Right atrium auricular region (tissue), 2 donors: Measurements from ENCODE around the gene ZNF391. TPM values are rescaled to one million over a fixed set of nuclear protein-coding genes. Genes with fewer than 3 reads are reported as not detected.
"Not testable (repeated sequence)": the region's sequence is repeated elsewhere in the genome, so short reads cannot be mapped to it uniquely, and the experiment has no call there.

Source experiments
- DNase-seq: peaks from one replicate; pipeline ENCODE4 v3.0.0-alpha.2; 2019; ENCODE audit warnings: low spot score
- H3K27ac ChIP-seq, 2 donors: fragments of 200-600 bp; sonication (generic); 1 replicate in 1 of 2; 2 replicates in 1 of 2; pipeline ENCODE4 v1.5.1; 2016 to 2019
- H3K27me3 ChIP-seq, 2 donors: fragments of 200-600 bp; sonication (generic); one replicate each; pipeline versions ENCODE4 v1.5.1 to v1.6.0; 2017 to 2019
- H3K36me3 ChIP-seq: fragments of 200-600 bp; sonication (generic); one replicate; pipeline ENCODE4 v1.5.1; 2016
- H3K4me1 ChIP-seq, 2 donors: fragments of 200-600 bp; sonication (generic); one replicate each; pipeline versions ENCODE4 v1.5.1 to v1.6.0; 2017 to 2019
- H3K4me3 ChIP-seq, 2 donors: fragments of 200-600 bp; sonication (generic); 1 replicate in 1 of 2; 2 replicates in 1 of 2; pipeline ENCODE4 v1.5.1; 2017 to 2019; ENCODE audit warnings: mild to moderate bottlenecking in 1 of 2, moderate library complexity in 1 of 2
- H3K9me3 ChIP-seq, 2 donors: fragments of 200-600 bp; sonication (generic); one replicate each; pipeline ENCODE4 v1.5.1; 2019
- CTCF ChIP-seq, 2 donors: fragments of 200-600 bp; sonication (generic); IDR thresholded peaks; one replicate each; pipeline ENCODE4 v1.5.1; 2019; ENCODE audit warnings: antibody characterized with exemption in 2 of 2
- total RNA-seq, 2 donors: library from RNA; depleted of rRNA; stranded (reverse); fragments of >200 nt; gene quantifications; one replicate each; pipeline ENCODE4 v1.1.0, GENCODE V29; 2016

ZNF391 gene
- total RNA-seq, 2 donors from 2014 or later: 0.89 to 1.3 TPM

DNA sequence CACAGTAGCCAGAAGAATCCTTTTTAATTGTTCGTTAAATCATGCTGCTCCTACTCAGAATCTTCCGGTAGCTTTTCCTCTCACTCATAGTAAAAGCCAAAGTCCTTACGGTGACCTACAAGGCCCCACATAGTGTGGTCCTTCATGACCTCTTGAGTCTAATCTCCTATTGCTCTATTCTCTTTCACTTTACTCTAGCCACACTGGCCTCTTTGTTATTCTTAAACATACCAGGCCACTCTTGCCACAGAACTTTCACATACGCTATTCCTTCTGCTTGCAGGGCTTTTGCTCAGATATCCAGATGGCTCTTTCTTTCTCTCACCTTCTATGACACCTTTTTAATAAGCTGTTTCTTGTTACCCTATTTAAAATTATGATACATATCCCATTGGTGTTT is 25.7 kb downstream of the ZNF391 start:
- no peak for TF ChIP-seq CTCF (IDR thresholded peaks at IDR 0.05)
- DNase-seq: no peak
- H3K27me3 ChIP-seq: no peaks in the 10 kb centered on the region
- no peaks in the 10 kb centered on the region for H3K4me1 ChIP-seq
- no peak overlapping the region for H3K4me3 ChIP-seq
- H3K9me3 ChIP-seq: no peaks in the 10 kb centered on the region
- H3K36me3 ChIP-seq: no peaks in the 10 kb centered on the region
- no peak overlapping the region for H3K27ac ChIP-seq

GRCh38 chr6:27414996-27415395 is 26.4 kb downstream of the ZNF391 start:
- H3K27me3 ChIP-seq: no peaks in the 10 kb centered on the region
- no peaks in the 10 kb centered on the region for H3K4me1 ChIP-seq
- H3K27ac ChIP-seq: no peak overlapping the region
- no peaks in the 10 kb centered on the region for H3K36me3 ChIP-seq
- no peak for TF ChIP-seq CTCF (IDR thresholded peaks at IDR 0.05)
- no peaks in the 10 kb centered on the region for H3K9me3 ChIP-seq
- no peak for DNase-seq
- no peak overlapping the region for H3K4me3 ChIP-seq

- Histone ChIP-seq H3K9me3 (no peaks in the 10 kb centered on the region), H3K27ac (no peak overlapping the region), H3K36me3 (no peaks in the 10 kb centered on the region), H3K4me3 (no peak overlapping the region), H3K27me3 (no peaks in the 10 kb centered on the region), H3K4me1 (no peaks in the 10 kb centered on the region)
- no peak for TF ChIP-seq CTCF (IDR thresholded peaks at IDR 0.05)
- DNase-seq: no peak
Measured at GRCh38 chr6:27415898-27416297, 27.3 kb downstream of the ZNF391 start.

- Histone ChIP-seq H3K27ac (no peak overlapping the region), H3K36me3 (no peaks in the 10 kb centered on the region), H3K4me1 (no peaks in the 10 kb centered on the region), H3K9me3 (no peaks in the 10 kb centered on the region), H3K4me3 (no peak overlapping the region), H3K27me3 (no peaks in the 10 kb centered on the region)
- no peak for TF ChIP-seq CTCF (IDR thresholded peaks at IDR 0.05)
- DNase-seq: no peak
Measured at GRCh38 chr6:27419363-27419762, 30.8 kb downstream of the ZNF391 start.

- Histone ChIP-seq H3K9me3 (no peaks in the 10 kb centered on the region), H3K4me1 (no peaks in the 10 kb centered on the region), H3K36me3 (no peaks in the 10 kb centered on the region), H3K27me3 (no peaks in the 10 kb centered on the region), H3K27ac (no peak overlapping the region), H3K4me3 (no peak overlapping the region)
- TF ChIP-seq CTCF (IDR thresholded peaks at IDR 0.05): no peak
- DNase-seq: no peak
Measured at GRCh38 chr6:27422651-27423332, 34.2 kb downstream of the ZNF391 start.

GRCh38 chr6:27424851-27425250 is 36.3 kb downstream of the ZNF391 start:
- H3K4me1 ChIP-seq, H3K9me3 ChIP-seq, H3K27ac ChIP-seq, H3K27me3 ChIP-seq, DNase-seq, H3K4me3 ChIP-seq, H3K36me3 ChIP-seq: not testable (repeated sequence)
